GM18505 (cell line): ENCODE measurements around the gene CEACAM3.

Experiments used
- ATAC-seq: cut with Tn5 transposase; IDR thresholded peaks from one replicate; pipeline ENCODE4 v1.9.1; 2021; ENCODE audit not compliant: unreplicated experiment
- POLR2A ChIP-seq: IDR thresholded peaks from 4 replicates; pipeline ENCODE4 v1.6.1; 2011; ENCODE audit warnings: borderline replicate concordance; ENCODE audit not compliant: insufficient read depth, insufficient read length; ENCODE audit errors: extremely low read depth

The CEACAM3 gene

DNA sequence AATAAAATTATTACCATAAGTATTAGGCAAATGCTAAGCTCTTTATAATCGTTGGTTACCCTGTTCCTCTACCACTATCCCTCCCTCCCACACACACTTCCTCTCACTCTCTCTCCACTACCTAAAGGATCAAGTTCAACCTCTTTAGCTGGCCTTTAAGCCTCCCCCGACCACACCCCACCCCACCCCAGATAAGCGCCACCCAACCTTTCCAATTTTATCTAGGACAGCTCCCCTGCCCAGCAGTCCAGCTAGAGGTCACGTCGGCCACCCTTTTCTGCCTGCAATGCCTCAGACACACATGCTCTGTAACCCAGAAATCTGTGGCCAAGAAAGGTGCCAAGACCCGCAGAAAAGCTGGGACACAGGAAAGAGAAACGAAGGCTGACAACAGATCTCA, 47.0 kb downstream of the CEACAM3 start:
- no peak for TF ChIP-seq POLR2A

DNA sequence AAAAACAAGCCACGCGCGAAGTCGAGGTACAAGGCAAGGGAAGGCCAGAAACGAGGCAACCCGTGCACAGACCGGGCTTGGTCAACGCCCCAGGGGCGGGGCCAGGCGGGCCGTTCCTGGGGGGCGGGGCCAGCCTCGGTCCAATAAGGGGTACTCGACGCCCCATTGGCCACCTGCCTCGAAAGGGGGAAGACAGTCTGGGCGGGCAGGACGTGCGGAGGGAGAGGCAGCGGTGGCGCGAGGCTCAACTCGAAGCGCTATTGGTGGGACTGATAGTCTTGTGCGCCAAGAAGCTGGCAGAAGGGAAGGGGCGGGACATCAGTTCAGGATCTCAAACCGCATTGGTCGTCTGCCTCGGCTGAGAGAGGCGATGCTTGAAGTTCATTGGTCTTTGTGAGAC, 48.2 kb downstream of the CEACAM3 start, which contains the start of gene LYPD4:
Gene LYPD4, minus strand, starts transcription at position 83 of the 400 bp plus-strand sequence. CDS start 5,398 bp downstream, outside the sequence.
- ATAC-seq, result no peak
- no peak for TF ChIP-seq POLR2A

More for the DNA sequence above, 47.0 kb downstream of the CEACAM3 start:
- ATAC-seq, result no peak

DNA sequence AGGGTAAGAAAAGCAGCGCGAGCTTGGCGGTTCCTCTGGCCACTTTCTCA, 48.4 kb downstream of the CEACAM3 start, which contains the start of gene DMRTC2:
Gene DMRTC2, plus strand, starts transcription at position 42 of the 50 bp plus-strand sequence. CDS start 2,387 bp downstream, outside the sequence.
- no peak for TF ChIP-seq POLR2A
- no peak for ATAC-seq

DNA sequence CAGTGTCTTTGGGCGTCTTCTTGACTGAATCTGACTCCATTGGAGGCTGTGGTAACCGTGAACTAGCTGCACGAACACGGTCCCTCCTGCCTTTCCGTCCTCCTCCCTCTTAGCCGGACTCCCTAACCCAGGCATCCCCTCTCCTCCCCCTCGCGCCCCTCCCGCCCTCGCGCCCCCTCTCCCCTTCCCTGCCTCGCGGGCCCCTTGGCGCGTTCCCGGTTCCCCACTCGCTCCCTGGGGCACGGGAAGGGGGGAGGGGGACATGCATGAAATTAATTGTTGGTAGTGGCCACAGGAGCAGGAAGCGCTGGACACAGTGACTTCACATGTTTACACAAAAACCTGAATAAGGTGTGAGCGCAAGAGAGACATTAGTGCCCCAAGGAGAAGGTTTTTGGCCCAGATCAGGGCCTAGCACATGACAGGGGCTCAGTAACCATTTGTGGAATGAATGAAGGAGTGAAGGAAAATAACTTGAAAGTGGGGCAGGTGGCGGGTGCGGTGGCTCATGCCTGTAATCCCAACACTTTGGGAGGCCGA, 48.7 kb downstream of the CEACAM3 start:
- no peak for ATAC-seq
- TF ChIP-seq POLR2A, result no peak

DNA sequence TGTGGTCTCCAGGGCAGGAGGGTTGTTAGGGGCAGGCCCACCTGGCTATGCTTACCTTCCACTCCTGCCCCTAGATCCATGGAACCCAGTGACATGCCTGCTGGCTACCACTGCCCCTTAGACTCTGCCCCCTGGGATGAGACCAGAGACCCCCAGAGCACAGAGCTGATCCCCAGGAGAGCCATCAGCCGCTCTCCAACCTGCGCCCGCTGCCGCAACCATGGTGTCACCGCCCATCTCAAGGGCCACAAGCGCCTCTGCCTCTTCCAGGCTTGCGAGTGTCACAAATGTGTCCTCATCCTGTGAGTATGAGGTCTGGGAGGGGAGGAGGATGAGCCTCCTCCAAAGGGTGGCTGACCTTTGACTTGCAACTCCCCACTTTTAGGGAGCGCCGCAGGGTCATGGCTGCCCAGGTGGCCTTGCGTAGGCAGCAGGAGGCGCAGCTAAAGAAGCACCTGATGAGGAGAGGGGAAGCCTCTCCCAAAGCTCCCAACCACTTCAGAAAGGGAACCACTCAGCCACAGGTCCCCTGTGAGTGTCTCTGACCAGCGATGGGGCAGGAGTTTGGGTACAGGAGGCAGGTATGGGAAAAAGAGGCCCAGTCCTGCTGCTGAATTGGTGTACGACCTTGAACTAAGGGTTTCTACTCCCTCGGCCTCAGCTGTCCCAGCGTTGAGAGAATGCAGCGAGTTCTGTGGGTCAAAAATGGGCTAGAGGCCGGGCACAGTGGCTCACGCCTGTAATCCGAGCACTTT, 51.1 kb downstream of the CEACAM3 start:
- TF ChIP-seq POLR2A, result no peak
- ATAC-seq, result no peak

DNA sequence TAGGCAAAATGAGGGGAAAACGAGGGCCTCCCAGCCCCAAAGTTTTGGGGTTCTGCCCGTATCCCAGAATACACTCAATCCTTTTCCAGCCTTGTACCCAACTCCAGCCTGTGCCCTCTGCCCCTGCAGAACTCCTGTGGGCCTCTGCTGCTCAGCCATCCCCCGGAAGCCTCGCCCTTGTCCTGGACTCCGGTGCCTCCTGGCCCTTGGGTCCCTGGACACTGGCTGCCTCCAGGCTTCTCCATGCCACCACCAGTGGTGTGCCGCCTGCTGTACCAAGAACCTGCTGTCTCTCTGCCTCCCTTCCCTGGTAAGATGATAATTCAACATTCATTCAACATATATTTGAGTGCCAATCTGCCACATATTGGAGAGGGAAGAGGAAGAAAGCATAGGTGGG, 52.3 kb downstream of the CEACAM3 start:
- no peak for TF ChIP-seq POLR2A
- no peak for ATAC-seq

DNA sequence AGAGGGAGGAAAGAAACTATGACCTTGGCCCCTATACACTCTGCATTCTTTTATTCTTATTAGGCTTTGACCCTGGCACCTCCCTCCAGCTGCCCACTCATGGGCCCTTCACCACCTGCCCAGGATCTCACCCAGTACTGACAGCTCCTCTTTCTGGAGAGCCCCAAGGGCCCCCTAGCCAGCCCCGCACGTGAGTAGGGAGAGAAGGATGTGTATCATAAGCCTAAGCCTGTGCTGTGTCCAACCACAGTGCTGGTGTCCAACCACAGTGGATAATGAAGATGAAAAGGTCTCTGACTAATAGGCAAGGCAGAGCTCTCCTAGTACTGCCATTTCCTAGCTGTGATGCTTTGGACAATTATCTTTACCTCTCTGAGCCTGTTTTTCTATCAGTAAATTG, 52.7 kb downstream of the CEACAM3 start:
- no peak for TF ChIP-seq POLR2A
- ATAC-seq, result no peak

DNA sequence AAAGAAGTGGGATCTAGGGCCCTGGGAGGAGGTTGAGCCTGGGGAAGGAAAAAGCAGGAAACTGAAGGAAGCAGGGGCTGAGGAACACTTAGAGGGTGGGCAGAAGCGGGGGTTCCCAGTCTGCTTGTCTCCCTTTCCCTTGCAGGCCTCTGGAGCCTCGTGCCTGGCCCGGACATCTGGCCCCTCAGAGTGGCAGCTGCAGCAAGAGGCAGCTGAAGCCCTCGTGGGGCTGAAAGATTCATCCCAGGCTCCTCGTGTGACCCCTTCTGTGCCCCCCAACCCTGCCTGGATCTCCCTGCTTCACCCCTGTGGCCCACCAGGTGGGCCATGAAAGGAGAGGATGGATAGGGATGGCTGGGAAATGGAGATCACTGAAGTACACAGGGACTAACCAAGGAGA, 54.0 kb downstream of the CEACAM3 start:
- no peak for ATAC-seq
- no peak for TF ChIP-seq POLR2A

GRCh38 chr19:41851456-41851855, 55.1 kb downstream of the CEACAM3 start:
- TF ChIP-seq POLR2A, result no peak
- ATAC-seq, result no peak

DNA sequence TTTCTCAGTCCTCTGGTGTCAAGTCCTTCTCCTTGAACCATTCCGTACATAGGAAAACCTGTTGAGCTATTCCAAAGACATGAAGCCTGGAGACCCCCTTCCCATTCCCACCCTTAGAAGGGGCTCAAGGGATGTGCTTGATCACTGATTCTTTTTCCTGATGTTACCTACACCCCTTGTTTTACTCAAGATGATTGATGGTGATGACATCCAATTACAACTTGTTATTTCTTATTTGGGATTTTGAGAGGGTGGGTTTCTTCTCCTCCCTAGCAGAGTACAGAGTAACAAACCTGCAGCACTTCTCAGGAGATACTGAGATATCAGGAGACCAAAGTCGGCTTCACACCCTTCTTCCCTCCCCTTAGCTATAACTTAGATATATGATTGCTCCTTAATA, 57.0 kb downstream of the CEACAM3 start:
- TF ChIP-seq POLR2A, result no peak
- ATAC-seq, result no peak

DNA sequence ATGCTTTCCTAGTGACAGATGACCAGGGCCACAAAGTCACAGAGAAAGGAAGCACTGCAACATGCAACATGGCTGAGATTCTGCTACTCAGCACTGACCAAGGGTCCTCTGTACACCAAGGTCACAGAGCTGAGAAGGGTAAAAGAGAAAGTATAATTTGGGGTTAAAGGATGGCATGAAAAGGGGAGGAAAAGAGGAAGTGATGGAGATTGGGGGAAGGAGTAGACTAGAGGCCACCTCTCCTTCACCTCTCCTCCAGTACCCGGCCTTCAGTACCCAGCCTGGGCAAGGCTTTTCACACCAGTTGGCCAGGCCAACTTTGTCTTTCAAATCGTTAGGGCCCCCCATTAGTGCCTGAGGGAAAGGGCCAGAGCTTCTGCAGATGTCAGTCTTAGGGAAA, 57.4 kb downstream of the CEACAM3 start:
- no peak for ATAC-seq
- no peak for TF ChIP-seq POLR2A

DNA sequence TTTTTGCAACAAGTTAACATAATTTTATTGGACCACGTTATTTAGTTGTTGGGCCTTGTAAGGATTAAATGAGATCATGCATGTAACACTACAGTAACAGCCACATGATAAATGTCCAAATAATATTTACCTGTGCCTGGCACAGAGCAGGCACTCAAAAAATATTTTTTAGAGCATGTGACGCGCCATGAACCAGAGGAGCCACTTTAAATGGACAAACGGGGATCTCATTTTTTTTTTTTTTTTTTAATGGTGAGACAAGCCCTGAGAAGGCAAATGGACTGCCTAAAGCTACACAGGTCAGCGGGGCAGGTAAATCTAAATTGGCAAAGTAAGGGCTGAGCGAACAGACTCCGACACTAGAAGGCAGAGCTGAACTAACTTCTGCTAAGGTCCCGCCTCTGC, 62.8 kb downstream of the CEACAM3 start:
- ATAC-seq, result no peak
- TF ChIP-seq POLR2A, result no peak

DNA sequence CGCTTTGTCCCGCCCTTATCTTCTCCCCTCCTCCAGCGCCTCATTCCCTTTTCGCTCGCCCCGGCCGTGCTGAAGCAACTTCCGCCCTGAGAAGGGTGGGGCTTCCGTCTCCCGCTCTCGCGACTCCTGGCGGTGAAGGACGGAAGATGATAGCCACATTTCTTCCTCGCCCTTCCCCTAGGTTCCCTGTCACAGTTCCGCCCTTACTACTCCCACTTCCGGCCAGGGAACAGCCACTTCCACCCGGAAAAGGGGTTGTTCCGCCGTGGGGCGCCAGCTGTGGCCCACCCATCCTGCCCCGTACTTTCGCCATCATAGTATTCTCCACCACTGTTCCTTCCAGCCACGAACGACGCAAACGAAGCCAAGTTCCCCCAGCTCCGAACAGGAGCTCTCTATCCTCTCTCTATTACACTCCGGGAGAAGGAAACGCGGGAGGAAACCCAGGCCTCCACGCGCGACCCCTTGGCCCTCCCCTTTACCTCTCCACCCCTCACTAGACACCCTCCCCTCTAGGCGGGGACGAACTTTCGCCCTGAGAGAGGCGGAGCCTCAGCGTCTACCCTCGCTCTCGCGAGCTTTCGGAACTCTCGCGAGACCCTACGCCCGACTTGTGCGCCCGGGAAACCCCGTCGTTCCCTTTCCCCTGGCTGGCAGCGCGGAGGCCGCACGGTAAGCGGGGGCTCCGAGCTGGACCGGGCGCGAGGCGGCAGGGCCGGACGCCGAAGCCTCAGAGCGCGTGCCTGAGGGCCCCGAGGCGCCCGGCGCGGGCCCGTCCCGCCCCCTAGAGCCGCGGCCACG, 63.4 kb downstream of the CEACAM3 start, which contains the start of gene RPS19:
Gene RPS19, plus strand, starts transcription at position 638 of the 801 bp plus-strand sequence. CDS start 520 bp downstream, outside the sequence.
- TF ChIP-seq POLR2A, result peak; percentile 95
- ATAC-seq, result peak; percentile 73

DNA sequence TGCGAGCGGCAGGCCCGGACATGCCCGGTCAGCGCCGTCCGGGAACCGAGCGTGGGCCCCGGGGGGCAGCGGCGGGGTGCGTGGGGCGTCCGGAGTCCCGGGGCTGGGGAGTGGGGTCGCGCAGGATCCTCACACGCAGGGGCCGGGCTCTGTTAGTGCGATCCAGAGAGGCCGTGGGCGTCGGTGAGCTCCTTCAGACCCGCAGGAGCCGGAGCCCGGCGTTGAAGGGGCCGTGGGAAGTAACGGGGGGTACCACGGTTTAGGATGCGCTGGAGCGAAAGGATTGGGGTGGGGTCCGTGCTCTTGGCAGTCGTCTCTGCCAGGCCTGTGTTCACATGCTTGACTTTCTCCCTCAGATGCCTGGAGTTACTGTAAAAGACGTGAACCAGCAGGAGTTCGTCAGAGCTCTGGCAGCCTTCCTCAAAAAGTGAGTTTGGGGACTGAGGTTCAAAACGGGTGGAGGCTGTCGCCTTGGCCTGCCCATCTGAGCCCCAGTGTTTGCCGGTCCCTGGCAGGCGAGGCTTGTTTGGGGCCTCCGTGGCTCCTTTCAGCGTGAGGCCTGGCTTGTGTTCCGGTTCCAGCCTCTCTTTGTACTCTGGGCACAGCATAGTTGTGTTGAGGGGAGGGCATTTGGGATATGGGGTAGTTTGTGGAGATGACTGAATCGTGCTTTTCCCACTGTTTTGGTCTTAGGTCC, 64.2 kb downstream of the CEACAM3 start:
- ATAC-seq, result no peak
- TF ChIP-seq POLR2A, result no peak
